NCI-H345 (cell line): ENCODE results near the gene PRUNE1.

Source experiments
- DNase-seq: peaks from one replicate; lab custom pipeline; 2025; lab: John Stamatoyannopoulos, UW

The PRUNE1 gene

DNA sequence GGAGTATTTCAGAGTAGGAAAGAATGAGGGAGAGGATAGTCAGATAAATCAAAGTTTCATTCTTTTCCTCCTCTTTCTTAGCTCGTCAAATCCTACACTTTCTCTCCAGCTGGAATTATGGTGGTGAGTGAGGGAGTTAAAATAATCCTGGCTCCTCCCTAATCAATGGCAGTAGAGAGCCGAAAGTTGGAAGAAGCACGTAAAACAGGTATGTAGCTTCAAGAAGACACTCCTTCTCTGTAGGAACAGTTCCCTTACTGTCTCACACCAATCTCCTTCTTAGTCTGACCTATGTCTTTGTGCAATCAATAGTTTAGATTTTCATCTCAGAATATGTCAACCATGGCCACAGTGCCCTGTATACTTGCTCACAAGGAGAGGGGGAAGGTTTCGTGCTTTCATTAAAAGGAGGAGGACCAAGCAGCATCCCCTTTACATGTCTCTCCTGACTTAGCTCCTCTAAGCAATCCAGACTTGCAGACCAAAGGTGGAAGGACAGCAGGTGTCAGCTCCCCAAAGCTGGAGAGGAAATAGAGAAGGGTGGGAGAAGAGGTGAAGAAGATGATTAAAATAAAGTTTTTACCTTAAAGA lies 2.4 kb upstream of the PRUNE1 start:
- DNase-seq: no peak

DNA sequence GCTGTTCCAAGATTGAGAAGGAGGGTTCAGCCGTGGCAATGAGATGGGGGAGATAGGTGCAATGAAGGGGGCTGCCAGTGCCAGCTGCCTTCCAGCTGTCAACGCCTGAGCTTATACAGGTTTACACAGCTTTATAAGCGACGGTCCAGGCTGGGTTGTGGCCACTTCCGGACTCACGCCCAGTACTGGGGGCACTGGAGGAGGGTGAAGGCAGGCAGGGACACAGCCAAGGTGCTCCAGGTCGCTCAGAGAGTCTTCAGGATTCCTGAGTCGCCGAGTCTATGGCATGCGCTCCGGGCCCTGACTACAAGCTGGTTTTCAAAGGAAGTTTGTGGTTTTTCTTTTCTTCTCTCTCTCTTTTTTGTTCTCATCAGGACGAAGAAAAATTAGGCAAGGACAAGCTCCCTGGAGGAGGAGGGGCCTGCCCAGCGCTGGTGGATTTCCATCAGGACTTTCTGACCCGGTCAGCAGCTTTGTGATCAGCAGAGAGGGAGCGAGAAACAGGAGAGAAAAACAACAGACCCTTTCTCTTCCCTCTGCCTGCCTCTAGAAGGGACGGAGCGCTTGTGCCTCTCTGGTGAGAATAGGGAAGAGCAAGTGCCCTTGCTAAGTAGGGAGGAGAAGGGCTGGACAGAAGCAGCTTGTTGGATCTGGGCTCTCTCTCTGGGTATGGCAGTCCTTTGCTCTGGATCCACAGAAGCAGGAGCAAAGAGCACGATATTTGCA lies 1.8 kb upstream of the PRUNE1 start, which contains the start of gene MINDY1:
TSS of gene MINDY1 (minus strand) at position 576 of the 726 bp plus-strand sequence. CDS start 4,285 bp downstream, outside the sequence.
- DNase-seq: peak; percentile 60

DNA sequence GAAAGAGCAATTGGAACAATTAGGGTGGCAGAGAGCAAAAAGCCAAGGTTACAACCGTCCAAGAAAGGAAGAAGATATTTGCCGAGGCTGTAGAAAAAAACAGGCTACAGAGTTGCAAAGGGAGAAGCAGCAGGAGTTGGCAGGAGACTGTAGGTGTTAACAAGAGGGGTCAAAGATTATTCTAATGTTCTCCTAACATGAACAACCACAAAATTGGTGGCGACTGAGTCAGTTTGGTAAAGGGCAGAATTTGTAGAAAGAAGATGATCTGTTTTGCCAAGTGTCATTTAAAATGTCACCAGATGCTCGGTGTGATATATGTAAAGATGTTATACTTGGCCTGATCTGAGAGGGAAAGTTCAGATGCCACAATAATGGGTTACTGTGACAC lies 401 bp upstream of the PRUNE1 start:
- no peak for DNase-seq

DNA sequence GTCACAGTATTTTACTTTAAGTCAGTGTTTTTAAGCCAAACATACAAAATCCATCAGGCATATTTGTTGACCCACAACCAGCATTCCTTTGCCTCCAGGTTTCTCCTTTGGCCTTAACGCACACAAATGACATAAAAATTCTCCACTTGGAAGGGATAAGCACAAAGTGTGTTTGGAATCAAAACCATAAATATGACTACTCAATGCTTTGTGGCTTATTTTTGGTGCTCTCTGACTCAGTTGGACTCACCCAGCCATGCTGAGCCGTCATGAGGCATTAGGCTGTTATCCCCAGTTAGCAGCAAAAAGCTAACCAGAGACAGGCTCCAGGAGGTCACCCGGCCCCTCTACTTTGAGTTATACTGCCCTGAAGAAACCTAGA lies 948 bp downstream of the PRUNE1 start:
- DNase-seq: no peak

DNA sequence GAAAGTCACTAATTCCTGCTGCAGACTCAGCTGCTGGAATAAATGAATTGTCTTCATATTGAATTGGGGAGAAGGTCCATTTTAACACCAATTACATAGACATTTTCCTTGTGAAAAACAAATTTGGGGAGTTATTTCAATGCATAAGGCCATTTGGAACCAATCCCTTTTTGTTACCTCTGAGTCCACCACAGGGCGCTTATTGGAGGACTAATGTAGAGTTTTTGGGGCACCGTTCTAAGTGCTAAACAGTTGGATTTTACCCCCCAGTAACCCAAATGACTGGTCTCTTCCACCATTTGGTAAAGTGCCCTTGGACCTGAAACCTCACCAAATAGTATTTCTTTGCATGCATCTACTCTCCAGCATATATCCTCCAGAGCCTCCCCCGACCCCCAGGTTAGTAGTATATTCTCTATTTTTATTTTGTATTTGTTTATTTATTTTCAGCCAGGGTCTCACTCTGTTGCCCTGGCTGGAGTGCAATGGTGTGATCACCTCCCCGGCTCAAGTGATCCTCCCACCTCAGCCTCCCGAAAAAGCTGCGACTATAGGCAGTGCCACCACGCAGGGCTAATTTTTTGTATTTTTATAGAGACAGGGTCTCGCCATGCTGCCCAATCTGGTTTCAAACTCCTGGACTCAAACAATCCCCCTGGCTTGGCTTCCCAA lies 1.6 kb downstream of the PRUNE1 start:
- no peak for DNase-seq

DNA sequence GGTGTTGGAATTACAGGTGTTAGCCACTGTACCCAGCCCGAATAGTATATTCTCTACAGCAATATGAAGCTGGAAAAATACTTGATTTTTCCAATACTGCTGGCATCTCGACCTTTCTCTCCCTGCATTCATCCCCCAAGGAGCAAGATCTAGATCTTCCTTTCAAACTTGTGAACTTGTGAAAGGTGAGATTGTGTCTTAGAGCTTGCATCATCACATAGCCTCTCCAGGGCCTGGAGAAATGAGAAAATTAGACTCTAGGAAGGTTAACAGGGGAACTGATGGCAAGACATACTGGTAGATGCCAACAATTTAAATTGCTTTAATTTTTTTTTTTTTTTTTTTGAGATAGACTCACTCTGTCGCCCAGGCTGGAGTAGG lies 2.1 kb downstream of the PRUNE1 start:
- no peak for DNase-seq

DNA sequence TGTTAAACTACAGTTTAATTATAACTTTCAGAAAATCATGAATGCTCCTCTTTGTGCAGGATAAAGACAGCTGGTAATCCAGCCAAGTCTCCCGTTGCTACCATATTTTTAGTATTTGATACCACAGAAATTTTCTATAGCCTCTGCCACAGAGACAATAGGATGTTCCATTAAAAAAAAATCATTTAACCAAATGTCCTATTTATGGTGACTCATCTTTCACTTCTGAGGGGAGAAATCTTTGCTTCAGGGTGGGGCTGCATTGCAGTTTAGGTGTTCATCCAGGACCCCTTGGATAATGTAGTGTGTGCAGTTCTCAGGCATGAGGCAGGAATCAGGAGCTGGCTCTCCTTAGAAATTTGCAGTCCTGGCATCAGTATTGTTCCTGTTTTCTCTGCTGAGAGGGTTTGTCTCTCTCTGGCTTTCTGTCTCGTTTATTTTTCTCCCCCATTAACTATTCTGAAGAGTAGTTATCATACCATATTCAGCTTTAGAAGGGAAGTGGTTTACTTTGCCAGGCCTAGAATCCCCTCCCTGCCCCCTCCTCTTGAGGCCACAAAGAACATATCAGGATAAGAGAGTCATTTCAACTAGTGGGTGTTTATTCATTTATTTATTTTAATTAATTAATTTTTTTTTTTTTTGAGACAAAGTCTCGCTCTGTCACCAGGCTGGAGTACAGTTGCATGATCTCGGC lies 3.1 kb downstream of the PRUNE1 start:
- no peak for DNase-seq

DNA sequence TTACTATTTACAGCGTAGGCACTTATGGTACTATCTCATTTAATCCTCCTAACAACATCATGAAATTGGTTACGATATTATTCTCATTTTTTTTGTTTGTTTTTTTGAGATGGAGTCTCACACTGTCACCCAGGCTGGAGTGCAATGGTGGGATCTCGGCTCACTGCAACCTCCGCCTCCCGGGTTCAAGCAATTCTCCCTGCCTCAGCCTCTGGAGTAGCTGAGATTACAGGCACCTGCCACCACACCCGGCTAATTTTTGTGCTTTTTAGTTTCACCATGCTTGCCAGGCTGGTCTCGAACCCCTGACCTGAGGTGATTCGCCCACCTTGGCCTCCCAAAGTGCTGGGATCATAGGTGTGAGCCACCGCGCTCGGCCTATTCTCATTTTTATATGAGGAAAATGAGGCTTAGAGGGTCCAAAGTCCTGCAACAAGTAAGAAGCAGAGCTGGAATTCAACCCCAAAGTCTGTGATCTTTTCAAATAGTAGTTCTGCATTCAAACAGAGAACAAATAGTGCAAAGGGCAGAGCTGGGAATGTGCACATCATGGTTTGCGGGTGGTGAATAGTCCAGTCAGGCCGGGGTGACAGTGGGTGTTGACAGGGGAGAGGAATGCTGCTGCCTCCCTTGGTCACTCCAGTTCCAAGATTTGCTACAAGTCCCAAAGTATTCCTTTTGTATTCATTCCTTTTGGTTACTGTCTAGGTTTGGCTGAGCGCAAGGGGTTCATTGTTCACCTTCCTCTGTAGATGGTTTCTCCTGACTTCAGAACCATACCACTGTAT lies 4.6 kb downstream of the PRUNE1 start:
- no peak for DNase-seq

DNA sequence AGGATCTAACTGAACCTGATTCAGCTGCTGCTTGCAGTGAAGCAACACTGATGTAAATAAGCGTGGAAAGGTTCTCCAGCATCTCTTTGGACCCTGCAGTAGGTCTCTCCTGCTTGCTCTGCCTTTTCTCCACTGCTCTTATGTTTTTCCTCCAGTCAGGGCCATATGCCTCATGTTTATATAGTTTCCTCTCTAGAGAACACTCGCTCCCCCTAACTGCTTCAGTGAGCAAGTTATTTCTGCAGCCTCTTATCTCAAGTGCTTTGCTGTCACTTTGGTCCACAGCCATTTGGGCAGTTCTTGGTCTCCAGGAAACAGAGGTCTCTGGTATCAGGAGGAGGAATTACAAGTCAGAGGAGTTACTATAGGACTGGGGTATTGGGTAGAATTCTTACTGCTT lies 5.3 kb downstream of the PRUNE1 start:
- DNase-seq: no peak

DNA sequence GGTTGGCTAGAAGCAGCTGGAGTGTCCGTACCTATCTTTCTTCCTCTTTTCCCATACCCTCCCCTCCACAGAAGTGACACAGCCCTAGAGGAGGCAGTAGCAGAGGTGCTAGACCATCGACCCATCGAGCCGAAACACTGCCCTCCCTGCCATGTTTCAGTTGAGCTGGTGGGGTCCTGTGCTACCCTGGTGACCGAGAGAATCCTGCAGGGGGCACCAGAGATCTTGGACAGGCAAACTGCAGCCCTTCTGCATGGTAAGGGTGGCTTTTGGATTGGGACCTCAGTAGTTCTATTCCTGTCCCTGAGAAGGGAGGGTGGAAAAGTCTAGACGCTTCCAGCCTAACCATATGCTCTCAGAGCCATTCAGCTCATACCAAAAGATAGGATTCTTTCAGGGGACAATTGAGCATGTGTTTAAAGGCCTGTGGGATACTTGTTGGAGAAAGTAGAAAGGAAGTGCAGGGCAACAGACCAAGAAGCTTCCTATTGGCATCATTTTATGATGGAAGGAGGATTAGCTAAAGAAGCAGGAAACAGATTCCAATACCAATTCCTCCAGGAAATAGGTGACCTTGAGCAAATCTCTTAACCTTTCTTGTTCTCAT lies 16.4 kb downstream of the PRUNE1 start:
- peak; percentile 83 for DNase-seq

DNA sequence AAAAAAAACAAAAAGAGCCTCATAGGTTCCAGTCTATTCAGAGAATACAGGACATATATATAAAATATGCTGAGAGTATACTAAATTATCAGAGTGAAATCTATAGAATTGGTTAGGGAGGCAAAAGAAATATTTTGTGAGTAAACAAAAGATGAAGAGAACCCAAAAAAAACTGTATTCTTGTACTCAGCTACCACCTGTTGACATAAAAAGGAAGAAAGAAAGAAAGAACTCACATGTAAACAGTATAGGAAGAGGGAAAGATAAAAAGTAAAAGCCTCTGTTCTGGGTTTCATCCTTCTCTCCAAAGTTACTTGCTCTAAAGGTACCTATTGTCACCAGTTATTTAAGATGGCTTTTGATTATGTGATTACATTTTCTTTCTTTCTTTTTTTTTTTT lies 18.2 kb downstream of the PRUNE1 start:
- DNase-seq: no peak

DNA sequence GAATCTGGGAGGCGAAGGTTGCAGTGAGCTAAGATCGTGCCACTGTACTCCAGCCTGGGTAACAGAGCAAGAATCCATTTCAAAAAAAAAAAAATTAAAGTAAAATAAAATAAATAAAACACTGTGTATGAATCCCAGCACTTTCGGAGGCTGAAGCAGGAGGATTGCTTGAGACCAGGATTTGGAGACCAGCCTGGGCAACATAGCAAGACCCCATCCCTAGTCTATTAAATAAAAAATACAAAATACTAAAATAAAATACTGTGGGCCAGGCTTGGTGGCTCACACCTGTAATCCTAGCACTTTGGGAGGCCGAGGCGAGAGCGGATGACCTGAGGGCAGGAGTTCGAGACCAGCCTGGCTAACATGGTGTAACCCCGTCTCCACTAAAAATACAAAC lies 23.9 kb downstream of the PRUNE1 start:
- DNase-seq: no peak

DNA sequence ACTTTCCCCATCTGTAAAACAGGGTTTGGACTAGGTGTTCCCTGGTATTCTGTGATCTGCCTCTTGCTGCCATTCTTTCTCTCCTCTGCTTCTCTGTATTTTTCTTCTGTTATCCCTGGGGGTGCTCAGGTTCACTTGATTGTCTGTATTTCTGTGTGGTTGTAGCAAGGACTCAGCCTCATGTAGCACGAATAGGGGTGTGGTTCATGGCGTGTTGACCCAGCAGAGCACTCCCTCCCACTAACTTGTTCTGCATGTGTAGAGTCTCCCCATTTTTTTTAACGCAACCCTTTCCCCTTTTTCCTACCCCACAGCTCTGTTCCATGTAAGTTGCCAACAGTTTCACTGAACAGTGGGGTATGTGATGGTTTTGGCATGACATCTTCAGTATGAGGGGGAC lies 26.9 kb downstream of the PRUNE1 start:
- DNase-seq: no peak

DNA sequence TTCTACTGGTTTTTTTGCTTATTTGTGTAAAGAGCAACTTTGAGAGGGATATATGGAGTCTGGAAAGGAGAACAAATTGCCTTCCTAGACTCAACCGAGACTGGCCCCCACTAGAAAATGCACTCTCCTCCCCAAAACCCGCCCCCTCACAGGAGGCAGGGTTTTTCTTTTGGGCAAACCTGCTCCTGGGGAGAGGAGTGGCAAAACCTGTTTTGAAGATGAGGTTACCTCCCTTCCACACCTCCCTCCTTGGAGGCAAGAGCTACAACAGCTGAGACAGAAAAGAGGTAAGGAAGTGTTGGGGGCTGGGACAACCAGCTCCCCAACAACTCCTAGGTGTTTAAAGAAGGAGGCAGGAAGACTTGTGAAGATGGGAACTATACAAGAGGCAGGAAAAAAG lies 28.1 kb downstream of the PRUNE1 start, which contains the start of gene BNIPL:
TSS of gene BNIPL (plus strand) at position 231 of the 400 bp plus-strand sequence. CDS start at position 371, 140 bp downstream.
- no peak for DNase-seq

DNA sequence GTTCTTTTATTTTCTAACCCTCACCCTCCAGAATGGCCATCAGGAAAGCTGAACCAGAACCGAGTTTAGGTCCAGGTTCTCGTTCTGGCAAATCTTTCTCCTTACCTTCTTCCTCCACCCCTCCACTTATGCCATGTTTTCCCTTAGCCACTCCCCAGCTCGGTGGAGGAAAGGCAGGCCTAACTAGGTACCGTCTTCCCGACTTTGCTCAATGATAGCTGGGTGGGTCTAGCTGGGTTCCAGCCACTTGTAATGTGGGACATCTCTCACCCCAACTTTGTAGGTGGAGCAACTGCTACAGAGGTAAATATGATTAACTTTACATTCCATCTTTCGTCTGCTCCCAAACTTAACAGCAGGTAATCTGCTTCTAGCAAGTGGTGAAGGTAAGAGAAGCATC lies 28.8 kb downstream of the PRUNE1 start:
- DNase-seq: no peak

DNA sequence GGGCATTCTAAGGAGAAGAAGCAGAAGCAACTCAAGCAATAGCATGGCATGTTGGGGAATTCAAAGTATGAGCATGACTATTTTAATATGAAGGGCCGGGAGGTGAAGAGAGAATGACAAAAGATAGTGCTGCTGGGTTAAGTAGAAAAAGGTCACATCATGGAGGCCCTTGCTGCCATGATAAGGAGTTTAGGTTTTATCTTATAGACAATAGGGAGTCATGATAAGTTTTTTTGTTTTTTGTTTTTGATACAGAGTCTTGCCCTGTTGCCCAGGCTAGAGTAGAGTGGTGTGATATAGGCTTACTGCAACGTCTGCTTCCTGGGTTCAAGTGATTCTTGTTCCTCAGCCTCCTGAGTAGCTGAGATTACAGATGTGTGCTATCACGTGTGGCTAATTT lies 31.3 kb downstream of the PRUNE1 start:
- DNase-seq: no peak

DNA sequence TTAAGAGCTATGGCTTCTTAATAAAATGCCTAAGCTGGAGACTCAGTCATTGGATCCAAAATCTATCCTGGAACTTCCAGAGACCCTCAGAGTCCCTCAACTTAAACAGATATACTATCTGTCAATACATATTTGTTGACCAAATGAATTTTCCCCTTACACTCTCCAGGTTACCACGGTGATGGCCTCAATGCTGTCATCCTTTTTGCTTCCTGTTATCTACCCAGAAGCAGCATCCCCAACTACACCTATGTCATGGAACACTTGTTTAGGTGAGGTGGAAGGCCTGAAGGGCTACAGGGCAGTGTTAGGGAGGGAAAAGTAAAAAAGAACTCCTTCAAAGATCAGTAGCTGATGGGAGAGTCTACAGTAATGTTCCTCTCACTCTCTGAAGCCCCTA lies 34.9 kb downstream of the PRUNE1 start:
- no peak for DNase-seq

DNA sequence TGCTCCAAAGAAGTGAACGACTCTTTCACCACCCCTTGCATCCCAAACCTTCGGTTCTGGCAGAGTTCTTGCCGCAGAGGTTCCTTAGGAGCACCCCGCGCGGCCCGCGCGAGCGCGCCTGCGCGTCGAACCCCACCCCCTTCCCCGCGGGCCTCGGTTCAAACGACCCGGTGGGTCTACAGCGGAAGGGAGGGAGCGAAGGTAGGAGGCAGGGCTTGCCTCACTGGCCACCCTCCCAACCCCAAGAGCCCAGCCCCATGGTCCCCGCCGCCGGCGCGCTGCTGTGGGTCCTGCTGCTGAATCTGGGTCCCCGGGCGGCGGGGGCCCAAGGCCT lies 39.3 kb downstream of the PRUNE1 start, which contains the start of gene C1orf56:
TSS of gene C1orf56 (plus strand) at position 161 of the 334 bp plus-strand sequence. CDS start at position 258, 97 bp downstream.
- DNase-seq: peak; percentile 89

DNA sequence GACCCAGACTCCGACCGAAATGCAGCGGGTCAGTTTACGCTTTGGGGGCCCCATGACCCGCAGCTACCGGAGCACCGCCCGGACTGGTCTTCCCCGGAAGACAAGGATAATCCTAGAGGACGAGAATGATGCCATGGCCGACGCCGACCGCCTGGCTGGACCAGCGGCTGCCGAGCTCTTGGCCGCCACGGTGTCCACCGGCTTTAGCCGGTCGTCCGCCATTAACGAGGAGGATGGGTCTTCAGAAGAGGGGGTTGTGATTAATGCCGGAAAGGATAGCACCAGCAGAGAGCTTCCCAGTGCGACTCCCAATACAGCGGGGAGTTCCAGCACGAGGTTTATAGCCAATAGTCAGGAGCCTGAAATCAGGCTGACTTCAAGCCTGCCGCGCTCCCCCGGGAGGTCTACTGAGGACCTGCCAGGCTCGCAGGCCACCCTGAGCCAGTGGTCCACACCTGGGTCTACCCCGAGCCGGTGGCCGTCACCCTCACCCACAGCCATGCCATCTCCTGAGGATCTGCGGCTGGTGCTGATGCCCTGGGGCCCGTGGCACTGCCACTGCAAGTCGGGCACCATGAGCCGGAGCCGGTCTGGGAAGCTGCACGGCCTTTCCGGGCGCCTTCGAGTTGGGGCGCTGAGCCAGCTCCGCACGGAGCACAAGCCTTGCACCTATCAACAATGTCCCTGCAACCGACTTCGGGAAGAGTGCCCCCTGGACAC lies 39.8 kb downstream of the PRUNE1 start:
- DNase-seq: peak; percentile 84

DNA sequence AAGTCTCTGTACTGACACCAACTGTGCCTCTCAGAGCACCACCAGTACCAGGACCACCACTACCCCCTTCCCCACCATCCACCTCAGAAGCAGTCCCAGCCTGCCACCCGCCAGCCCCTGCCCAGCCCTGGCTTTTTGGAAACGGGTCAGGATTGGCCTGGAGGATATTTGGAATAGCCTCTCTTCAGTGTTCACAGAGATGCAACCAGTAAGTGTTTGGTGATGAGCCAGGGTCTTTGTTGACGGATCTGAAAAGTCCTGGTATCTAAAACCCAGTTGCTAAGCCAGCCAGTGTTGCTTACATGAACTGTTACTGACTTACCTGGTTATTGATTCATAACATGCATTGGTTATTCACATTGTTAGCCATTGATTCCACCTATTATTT lies 40.4 kb downstream of the PRUNE1 start:
- DNase-seq: no peak

DNA sequence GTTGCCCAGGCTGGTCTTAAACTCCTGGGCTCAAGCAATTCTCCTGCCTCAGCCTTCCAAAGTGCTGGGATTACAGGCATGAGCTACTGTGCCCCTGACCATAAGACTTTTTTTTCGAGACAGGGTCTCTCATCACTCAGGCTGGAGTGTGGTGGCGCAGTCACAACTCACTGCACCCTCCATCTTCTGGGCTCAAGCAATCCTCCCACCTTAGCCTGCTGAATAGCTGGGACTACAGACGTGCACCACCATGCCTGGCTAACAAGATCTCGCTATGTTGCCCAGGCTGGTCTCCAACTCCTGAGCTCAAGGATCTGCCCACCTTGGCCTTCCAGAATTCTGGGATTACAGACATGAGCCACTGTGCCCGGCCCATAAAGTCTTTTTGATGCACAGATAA lies 41.2 kb downstream of the PRUNE1 start:
- no peak for DNase-seq
